Measurements from ENCODE around the gene RAB6B. TPM values are rescaled to one million over a fixed set of nuclear protein-coding genes. Genes with fewer than 3 reads are reported as not detected.

RAB6B gene
- total and polyA plus RNA-seq, 2 of the 4 experiments (the other 2 are of a cell fraction): 0.18 to 1.2 TPM

DNA sequence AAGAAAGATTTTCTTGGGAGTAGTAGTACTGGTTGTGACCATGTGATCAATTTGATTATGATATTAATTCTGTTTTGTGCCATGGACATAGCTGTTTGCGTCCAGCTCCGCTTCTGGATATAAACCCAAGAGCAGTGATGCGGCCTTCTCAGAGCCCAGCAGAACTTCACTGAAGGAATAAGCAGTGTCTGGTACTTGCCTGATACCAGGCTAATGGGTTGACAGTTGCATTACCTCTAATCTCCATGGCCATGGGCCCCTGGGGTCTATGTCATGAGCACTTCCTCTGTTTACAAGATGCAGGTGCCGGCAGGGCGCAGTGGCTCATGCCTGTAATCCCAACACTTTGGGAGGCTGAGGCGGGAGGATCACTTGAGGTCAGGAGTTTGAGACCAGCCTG is 36.3 kb upstream of the RAB6B start:
- Histone ChIP-seq H2AK9ac (replicated peaks; ENCODE audit: low read depth, low read length, poor library complexity) (no peak overlapping the region), H4K91ac (ENCODE audit: insufficient read depth, low read depth, low read length) (no peak overlapping the region), H4K20me1 (ENCODE audit: insufficient read depth, low read length) (no peaks in the 10 kb centered on the region), H2BK120ac (ENCODE audit: low read depth, low read length) (no peak overlapping the region), H3K27me3 (ENCODE audit: control insufficient read depth, insufficient read depth, low read length) (no peaks in the 10 kb centered on the region; the same call in 1 of the 2 replicates), H3K79me1 (ENCODE audit: low read depth in 1 of 2, low read length in 2 of 2) (no peaks in the 10 kb centered on the region), H2BK15ac (ENCODE audit: low read depth, low read length) (no peak overlapping the region), H2AK5ac (ENCODE audit: low read depth, low read length) (no peak overlapping the region), H3K27ac (ENCODE audit: insufficient read depth, low read length) (no peak overlapping the region), H3K23ac (ENCODE audit: low read depth, low read length) (no peak overlapping the region), H2AFZ (replicated peaks; ENCODE audit: low read length, poor library complexity) (no peak overlapping the region), H3K4me3 (ENCODE audit: insufficient read depth, low read depth, low read length) (no peak overlapping the region), H3K36me3 (ENCODE audit: control insufficient read depth, insufficient read depth, low read length) (no peaks in the 10 kb centered on the region), H4K5ac (ENCODE audit: low read depth, low read length) (no peak overlapping the region), H3K4me1 (ENCODE audit: control insufficient read depth, insufficient read depth, low read length) (peaks cover 2% of the 10 kb centered on the region), H3K4me2 (ENCODE audit: low read depth, low read length) (no peak overlapping the region), H3K56ac (ENCODE audit: extremely low read depth, insufficient read depth, low read length) (no peak overlapping the region), H2BK5ac (ENCODE audit: low read depth, low read length, poor library complexity, severe bottlenecking) (no peak overlapping the region), H3K18ac (ENCODE audit: low read depth, low read length) (no peak overlapping the region), H3K9me1 (ENCODE audit: insufficient read depth, low read length) (peaks cover 3% of the 10 kb centered on the region; the same call in 1 of the 2 replicates), H4K8ac (ENCODE audit: low read depth in 2 of 2, low read length in 2 of 2) (no peak overlapping the region), H2BK20ac (ENCODE audit: low read depth, low read length) (no peak overlapping the region), H3K9me3 (ENCODE audit: control insufficient read depth, insufficient read depth, low read length) (no peaks in the 10 kb centered on the region), H3K9ac (ENCODE audit: low read depth, low read length) (no peak overlapping the region), H3K14ac (replicated peaks; ENCODE audit: low read depth, low read length) (no peak overlapping the region), H3K4ac (ENCODE audit: low read depth, low read length) (no peak overlapping the region; the same call in 1 of the 2 replicates)
- CTCF ChIA-PET: no interaction called here
- 90% methylated on average over 4 of the region's 6 CpGs; no CpG with 5 or more reads in 1 of the 2 experiments for WGBS, 2 experiments (ENCODE audit: extremely low coverage in 2 of 2, insufficient read length in 1 of 2)
- POLR2A ChIA-PET (ENCODE audit: unreplicated experiment): no interaction called here
- intact Hi-C loops (cut with micrococcal nuclease) (loop anchor here (5.0 to 10.0 kb wide), 3 partner anchors 130 to 553 kb away; partner anchors contain the start of genes ANAPC13 and CEP63), in situ Hi-C loops (cut with MboI; ENCODE audit: low sequenced_read_pairs) (loop anchor here (5.0 to 25.0 kb wide), 4 partner anchors 280 to 1195 kb away; partner anchors contain the start of genes ANAPC13 and CEP63), dilution Hi-C loops (cut with HindIII; ENCODE audit: low sequenced_read_pairs, unreplicated experiment) (no loop called here)
- DNase-seq: no peak
- TF ChIP-seq, protein P1, sequence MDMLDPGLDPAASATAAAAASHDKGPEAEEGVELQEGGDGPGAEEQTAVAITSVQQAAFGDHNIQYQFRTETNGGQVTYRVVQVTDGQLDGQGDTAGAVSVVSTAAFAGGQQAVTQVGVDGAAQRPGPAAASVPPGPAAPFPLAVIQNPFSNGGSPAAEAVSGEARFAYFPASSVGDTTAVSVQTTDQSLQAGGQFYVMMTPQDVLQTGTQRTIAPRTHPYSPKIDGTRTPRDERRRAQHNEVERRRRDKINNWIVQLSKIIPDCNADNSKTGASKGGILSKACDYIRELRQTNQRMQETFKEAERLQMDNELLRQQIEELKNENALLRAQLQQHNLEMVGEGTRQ (IDR thresholded peaks at IDR 0.05; ENCODE audit: low read depth, low read length): no peak
- TF ChIP-seq RAD21 (IDR thresholded peaks at IDR 0.05; ENCODE audit: low read length) (no peak), MAZ (IDR thresholded peaks at IDR 0.05; ENCODE audit: borderline replicate concordance, low read depth, low read length) (no peak), BHLHE40 (IDR thresholded peaks at IDR 0.05; ENCODE audit: low read depth, low read length) (no peak), CEBPB (IDR thresholded peaks at IDR 0.05; ENCODE audit: low read depth, low read length) (no peak), FOS (IDR thresholded peaks at IDR 0.05; ENCODE audit: low read depth, low read length) (no peak), POLR2A (IDR thresholded peaks at IDR 0.05; ENCODE audit: low read depth, low read length) (no peak), RFX5 (IDR thresholded peaks at IDR 0.05; ENCODE audit: low read depth, low read length) (no peak), CHD1 (IDR thresholded peaks at IDR 0.05; ENCODE audit: low read depth, low read length) (no peak), NFE2L2 (IDR thresholded peaks at IDR 0.05; ENCODE audit: low read depth, low read length) (no peak), SMC3 (IDR thresholded peaks at IDR 0.05; ENCODE audit: low read depth, low read length) (no peak), MXI1 (IDR thresholded peaks at IDR 0.05; ENCODE audit: borderline replicate concordance, low read depth, low read length) (no peak), RCOR1 (IDR thresholded peaks at IDR 0.05; ENCODE audit: insufficient replicate concordance, low read length) (no peak), MAFK (IDR thresholded peaks at IDR 0.05; ENCODE audit: low read depth, low read length) (no peak)
- TF ChIP-seq, protein P2, sequence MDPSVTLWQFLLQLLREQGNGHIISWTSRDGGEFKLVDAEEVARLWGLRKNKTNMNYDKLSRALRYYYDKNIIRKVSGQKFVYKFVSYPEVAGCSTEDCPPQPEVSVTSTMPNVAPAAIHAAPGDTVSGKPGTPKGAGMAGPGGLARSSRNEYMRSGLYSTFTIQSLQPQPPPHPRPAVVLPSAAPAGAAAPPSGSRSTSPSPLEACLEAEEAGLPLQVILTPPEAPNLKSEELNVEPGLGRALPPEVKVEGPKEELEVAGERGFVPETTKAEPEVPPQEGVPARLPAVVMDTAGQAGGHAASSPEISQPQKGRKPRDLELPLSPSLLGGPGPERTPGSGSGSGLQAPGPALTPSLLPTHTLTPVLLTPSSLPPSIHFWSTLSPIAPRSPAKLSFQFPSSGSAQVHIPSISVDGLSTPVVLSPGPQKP (IDR thresholded peaks at IDR 0.05; ENCODE audit: borderline replicate concordance, low read depth, low read length): no peak
- TF ChIP-seq, protein P3, sequence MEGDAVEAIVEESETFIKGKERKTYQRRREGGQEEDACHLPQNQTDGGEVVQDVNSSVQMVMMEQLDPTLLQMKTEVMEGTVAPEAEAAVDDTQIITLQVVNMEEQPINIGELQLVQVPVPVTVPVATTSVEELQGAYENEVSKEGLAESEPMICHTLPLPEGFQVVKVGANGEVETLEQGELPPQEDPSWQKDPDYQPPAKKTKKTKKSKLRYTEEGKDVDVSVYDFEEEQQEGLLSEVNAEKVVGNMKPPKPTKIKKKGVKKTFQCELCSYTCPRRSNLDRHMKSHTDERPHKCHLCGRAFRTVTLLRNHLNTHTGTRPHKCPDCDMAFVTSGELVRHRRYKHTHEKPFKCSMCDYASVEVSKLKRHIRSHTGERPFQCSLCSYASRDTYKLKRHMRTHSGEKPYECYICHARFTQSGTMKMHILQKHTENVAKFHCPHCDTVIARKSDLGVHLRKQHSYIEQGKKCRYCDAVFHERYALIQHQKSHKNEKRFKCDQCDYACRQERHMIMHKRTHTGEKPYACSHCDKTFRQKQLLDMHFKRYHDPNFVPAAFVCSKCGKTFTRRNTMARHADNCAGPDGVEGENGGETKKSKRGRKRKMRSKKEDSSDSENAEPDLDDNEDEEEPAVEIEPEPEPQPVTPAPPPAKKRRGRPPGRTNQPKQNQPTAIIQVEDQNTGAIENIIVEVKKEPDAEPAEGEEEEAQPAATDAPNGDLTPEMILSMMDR (conservative IDR thresholded peaks at IDR 0.05; ENCODE audit: low read depth, low read length): no peak
- ATAC-seq (ENCODE audit: low read depth): no peak
- no TSS peak for BruUV-seq (replicated peaks)
